CD14-positive monocyte (primary cell): Measurements from ENCODE around the gene MUC5AC. TPM values are rescaled to one million over a fixed set of nuclear protein-coding genes. Genes with fewer than 3 reads are reported as not detected.

Experiments used
- DNase-seq, 3 donors: peaks; one replicate each; pipeline ENCODE4 v3.0.0-alpha.2; 2011 to 2022
- H2AFZ ChIP-seq: 2 replicates; pipeline ENCODE4 v1.6.0; 2012; ENCODE audit warnings: mild to moderate bottlenecking, low read depth, low read length, inconsistent platforms; ENCODE audit not compliant: insufficient read depth, poor library complexity, severe bottlenecking
- H3K27ac ChIP-seq, 2 donors: 1 replicate in 1 of 2; 2 replicates in 1 of 2; pipeline ENCODE4 v1.5.1; 2012 to 2013; ENCODE audit warnings: low read length in 2 of 2, control low read depth in 1 of 2, inconsistent platforms in 1 of 2, low read depth in 1 of 2, mild to moderate bottlenecking in 1 of 2
- H3K27me3 ChIP-seq, 2 donors: one replicate each; pipeline versions ENCODE4 v1.6.0 to v1.6.1; 2011 to 2013; ENCODE audit warnings: low read length in 2 of 2; ENCODE audit not compliant: control insufficient read depth in 2 of 2, insufficient read depth in 2 of 2
- H3K36me3 ChIP-seq, 2 donors: replicated peaks in 1 of 2; 1 replicate in 1 of 2; 2 replicates in 1 of 2; pipeline versions ENCODE4 v1.5.1 to v1.6.1; 2012 to 2013; ENCODE audit warnings: low read length in 2 of 2, control low read depth in 1 of 2, inconsistent platforms in 1 of 2, mild to moderate bottlenecking in 1 of 2; ENCODE audit not compliant: insufficient read depth in 2 of 2, control insufficient read depth in 1 of 2
- H3K4me1 ChIP-seq, 2 donors: 1 replicate in 1 of 2; 2 replicates in 1 of 2; pipeline versions ENCODE4 v1.5.1 to v1.6.1; 2012 to 2013; ENCODE audit warnings: low read length in 2 of 2, control low read depth in 1 of 2, inconsistent platforms in 1 of 2, mild to moderate bottlenecking in 1 of 2, moderate library complexity in 1 of 2; ENCODE audit not compliant: insufficient read depth in 2 of 2, control insufficient read depth in 1 of 2
- H3K4me2 ChIP-seq: replicated peaks from 2 replicates; pipeline ENCODE3; 2012; ENCODE audit warnings: low read length, moderate library complexity, mild to moderate bottlenecking; ENCODE audit not compliant: poor library complexity, severe bottlenecking; ENCODE audit errors: extremely low read depth
- H3K4me3 ChIP-seq, 3 experiments: fragments of 200-600 bp in 1 of 3; sonication (generic) in 1 of 3; replicated peaks in 1 of 3; 1 replicate in 2 of 3; 2 replicates in 1 of 3; pipeline ENCODE4 v1.5.1; 2011 to 2013; ENCODE audit warnings: low read length in 3 of 3, mild to moderate bottlenecking in 3 of 3, control low read depth in 2 of 3, low read depth in 2 of 3, inconsistent platforms in 1 of 3, moderate library complexity in 1 of 3
- H3K79me2 ChIP-seq: 2 replicates; pipeline ENCODE4 v1.6.0; 2012; ENCODE audit warnings: mild to moderate bottlenecking, control low read depth, inconsistent platforms, low read length, moderate library complexity; ENCODE audit not compliant: insufficient read depth
- H3K9ac ChIP-seq: 2 replicates; pipeline ENCODE4 v1.6.0; 2017; ENCODE audit warnings: low read length, mild to moderate bottlenecking; ENCODE audit not compliant: insufficient read depth, poor library complexity, severe bottlenecking
- H3K9me3 ChIP-seq, 2 donors: replicated peaks in 1 of 2; 1 replicate in 1 of 2; 2 replicates in 1 of 2; pipeline versions ENCODE4 v1.5.1 to v1.6.1; 2012 to 2013; ENCODE audit warnings: low read length in 2 of 2, control low read depth in 1 of 2; ENCODE audit not compliant: control insufficient read depth in 1 of 2, insufficient read depth in 1 of 2
- H4K20me1 ChIP-seq: 2 replicates; pipeline ENCODE4 v1.6.0; 2012; ENCODE audit warnings: mild to moderate bottlenecking, low read length, control low read depth, moderate library complexity; ENCODE audit not compliant: insufficient read depth
- H3K27ac Mint-ChIP-seq, 7 donors: one replicate each; pipeline ENCODE4 v1.8.0; 2020; ENCODE audit warnings: mild to moderate bottlenecking in 7 of 7, mixed read lengths in 7 of 7, moderate library complexity in 6 of 7, inconsistent platforms in 2 of 7
- H3K27me3 Mint-ChIP-seq, 3 donors: one replicate each; pipeline ENCODE4 v1.8.0; 2021 to 2022; ENCODE audit warnings: low read depth in 3 of 3, mild to moderate bottlenecking in 3 of 3, mixed read lengths in 3 of 3, moderate library complexity in 3 of 3, inconsistent platforms in 1 of 3
- H3K36me3 Mint-ChIP-seq, 2 donors: one replicate each; pipeline ENCODE4 v1.8.0; 2020; ENCODE audit warnings: mixed read lengths in 2 of 2, inconsistent platforms in 1 of 2, mild to moderate bottlenecking in 1 of 2
- H3K4me1 Mint-ChIP-seq: one replicate; pipeline ENCODE4 v1.8.0; 2020; ENCODE audit warnings: mild to moderate bottlenecking, mixed read lengths
- H3K4me3 Mint-ChIP-seq, 2 donors: one replicate each; pipeline ENCODE4 v1.8.0; 2020; ENCODE audit warnings: mild to moderate bottlenecking in 2 of 2, mixed read lengths in 2 of 2, moderate library complexity in 1 of 2
- H3K9me3 Mint-ChIP-seq, 7 donors: one replicate each; pipeline ENCODE4 v1.8.0; 2020 to 2022; ENCODE audit warnings: mixed read lengths in 7 of 7, mild to moderate bottlenecking in 6 of 7, moderate library complexity in 6 of 7, inconsistent platforms in 2 of 7
- WGBS: methylation state at CpG from one replicate; pipeline ENCODE4 v1.1.5; 2013; ENCODE audit warnings: missing lambda C conversion rate; ENCODE audit not compliant: insufficient coverage; 5-methylcytosine and 5-hydroxymethylcytosine counted together
- intact Hi-C, 2 donors: fragments of 100-400 bp; cut with micrococcal nuclease; formaldehyde crosslinking; loops; one replicate each; pipeline versions ENCODE4 v1.15.0 to v1.15.1; 2023
- polyA plus RNA-seq, 3 donors: library from polyadenylated mRNA; depleted of rRNA in 1 of 3; unstranded in 2 of 3; stranded (reverse) in 1 of 3; fragments of 300-500 nt in 2 of 3; fragments of >200 nt in 1 of 3; fragmentation: Illumina TruSeq in 2 of 3; gene quantifications; 1 replicate in 2 of 3; 2 replicates in 1 of 3; pipeline ENCODE4 v1.2.3, GENCODE V29; 2012 to 2021
- TF ChIP-seq, protein P1 (sequence below): fragments of 200-600 bp; IDR thresholded peaks from one replicate; pipeline ENCODE4 v1.8.0; 2022; ENCODE audit warnings: antibody characterized with exemption, mild to moderate bottlenecking

Gene MUC5AC
- polyA plus RNA-seq, 3 donors, result not detected

- 96% methylated on average over 30 of the region's 32 CpGs for WGBS
- Mint-ChIP-seq H3K36me3 (no peaks in the 10 kb centered on the region), H3K9me3 (peaks cover 0 to 10% (median 6%) of the 10 kb centered on the region in 7 donors), H3K4me1 (no peaks in the 10 kb centered on the region), H3K4me3 (no peak overlapping the region), H3K27ac (no peak overlapping the region), H3K27me3 (no peaks in the 10 kb centered on the region)
- Histone ChIP-seq H3K27me3 (no peaks in the 10 kb centered on the region), H2AFZ (no peak overlapping the region), H3K4me3 (no peak overlapping the region), H3K9ac (no peak overlapping the region), H3K79me2 (no peaks in the 10 kb centered on the region), H3K36me3 (no peaks in the 10 kb centered on the region), H4K20me1 (no peaks in the 10 kb centered on the region), H3K4me2 (no peak overlapping the region), H3K9me3 (peaks cover 3 to 18% of the 10 kb centered on the region in 2 donors), H3K27ac (no peak overlapping the region), H3K4me1 (no peaks in the 10 kb centered on the region)
- DNase-seq, result no peak
- TF ChIP-seq, protein P1, sequence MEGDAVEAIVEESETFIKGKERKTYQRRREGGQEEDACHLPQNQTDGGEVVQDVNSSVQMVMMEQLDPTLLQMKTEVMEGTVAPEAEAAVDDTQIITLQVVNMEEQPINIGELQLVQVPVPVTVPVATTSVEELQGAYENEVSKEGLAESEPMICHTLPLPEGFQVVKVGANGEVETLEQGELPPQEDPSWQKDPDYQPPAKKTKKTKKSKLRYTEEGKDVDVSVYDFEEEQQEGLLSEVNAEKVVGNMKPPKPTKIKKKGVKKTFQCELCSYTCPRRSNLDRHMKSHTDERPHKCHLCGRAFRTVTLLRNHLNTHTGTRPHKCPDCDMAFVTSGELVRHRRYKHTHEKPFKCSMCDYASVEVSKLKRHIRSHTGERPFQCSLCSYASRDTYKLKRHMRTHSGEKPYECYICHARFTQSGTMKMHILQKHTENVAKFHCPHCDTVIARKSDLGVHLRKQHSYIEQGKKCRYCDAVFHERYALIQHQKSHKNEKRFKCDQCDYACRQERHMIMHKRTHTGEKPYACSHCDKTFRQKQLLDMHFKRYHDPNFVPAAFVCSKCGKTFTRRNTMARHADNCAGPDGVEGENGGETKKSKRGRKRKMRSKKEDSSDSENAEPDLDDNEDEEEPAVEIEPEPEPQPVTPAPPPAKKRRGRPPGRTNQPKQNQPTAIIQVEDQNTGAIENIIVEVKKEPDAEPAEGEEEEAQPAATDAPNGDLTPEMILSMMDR, result no peak
- intact Hi-C loops, result no loop called here
These were observed 18.7 kb downstream of the MUC5AC start for GRCh38 chr11:1176224-1177019.

DNA sequence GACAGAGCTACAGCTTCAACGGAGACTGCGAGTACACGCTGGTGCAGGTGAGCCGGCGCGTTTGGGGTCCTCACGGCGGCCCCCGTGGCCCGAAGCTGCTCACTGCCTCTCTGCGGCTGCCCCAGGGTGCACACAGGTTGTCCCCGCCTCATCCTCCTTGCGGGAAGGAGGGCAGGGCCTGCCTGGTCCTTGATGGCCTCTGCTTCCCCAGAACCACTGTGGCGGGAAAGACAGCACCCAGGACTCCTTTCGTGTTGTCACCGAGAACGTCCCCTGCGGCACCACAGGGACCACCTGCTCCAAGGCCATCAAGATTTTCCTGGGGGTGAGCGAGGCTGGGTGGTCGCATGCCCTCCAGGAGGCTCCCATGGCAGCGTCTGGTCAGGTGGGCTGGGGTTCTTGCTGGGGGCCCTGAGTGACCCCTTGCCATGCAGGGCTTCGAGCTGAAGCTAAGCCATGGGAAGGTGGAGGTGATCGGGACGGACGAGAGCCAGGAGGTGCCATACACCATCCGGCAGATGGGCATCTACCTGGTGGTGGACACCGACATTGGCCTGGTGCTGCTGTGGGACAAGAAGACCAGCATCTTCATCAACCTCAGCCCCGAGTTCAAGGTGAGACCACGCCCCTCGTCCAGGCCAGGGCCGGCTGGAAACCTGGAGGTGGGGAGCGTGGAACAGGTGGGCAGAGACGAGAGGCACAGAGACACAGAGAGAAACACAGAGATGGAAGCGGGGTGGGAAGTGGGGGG is 19.4 kb downstream of the MUC5AC start:
- H3K4me1 ChIP-seq, result no peaks in the 10 kb centered on the region
- H3K36me3 ChIP-seq, result no peaks in the 10 kb centered on the region
- intact Hi-C loops, result no loop called here
- Mint-ChIP-seq H3K36me3 (no peaks in the 10 kb centered on the region), H3K4me3 (no peak overlapping the region), H3K9me3 (peaks cover 0 to 9% (median 4%) of the 10 kb centered on the region in 7 donors), H3K27me3 (peaks cover 0 to 2% (median 0%) of the 10 kb centered on the region in 3 donors), H3K27ac (no peak overlapping the region), H3K4me1 (no peaks in the 10 kb centered on the region)
- H3K4me3 ChIP-seq, result no peak overlapping the region
- H3K79me2 ChIP-seq, result no peaks in the 10 kb centered on the region
- no peak overlapping the region for H2AFZ ChIP-seq
- no peaks in the 10 kb centered on the region for H3K27me3 ChIP-seq
- WGBS, result 94% methylated on average over 33 of the region's 34 CpGs
- H3K9me3 ChIP-seq, result peaks cover 3 to 11% of the 10 kb centered on the region in 2 donors
- H3K27ac ChIP-seq, result no peak overlapping the region
- H3K4me2 ChIP-seq, result no peak overlapping the region
- no peaks in the 10 kb centered on the region for H4K20me1 ChIP-seq
- DNase-seq, result no peak
- H3K9ac ChIP-seq, result no peak overlapping the region
- TF ChIP-seq, protein P1, result no peak
